ENCODE data around the gene PKP1. TPM values are rescaled to one million over a fixed set of nuclear protein-coding genes. Genes with fewer than 3 reads are reported as not detected.

The PKP1 gene
- total RNA-seq, 4 donors from 2014 or later, result 0.18 to 0.62 TPM; not detected in 2

DNA sequence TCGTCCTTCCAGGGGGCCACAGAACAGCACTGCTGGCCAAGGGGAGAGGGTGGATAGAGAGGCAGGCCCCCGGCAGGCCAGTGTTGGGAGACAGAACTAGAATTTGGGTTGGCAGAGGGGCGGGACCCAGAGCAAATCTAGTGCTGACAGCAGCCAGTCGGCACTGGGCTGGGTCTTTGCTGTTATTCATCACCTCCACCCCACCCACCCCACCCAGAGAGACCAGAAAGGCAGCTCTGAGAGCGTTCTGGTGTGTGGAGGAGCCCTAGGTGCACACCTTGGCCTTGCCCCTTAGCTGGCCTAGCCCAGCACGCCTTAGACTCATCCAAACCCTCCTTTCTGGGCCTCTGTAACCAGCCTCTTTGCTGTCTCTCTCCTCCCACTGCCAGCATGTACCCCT lies 6.4 kb upstream of the PKP1 start:
- no peaks in the 10 kb centered on the region for H3K27me3 ChIP-seq
- no peaks in the 10 kb centered on the region for H3K9me3 ChIP-seq
- H3K4me3 ChIP-seq, result no peak overlapping the region
- TF ChIP-seq POLR2A (IDR thresholded peaks at IDR 0.05), result no peak
- no peak for TF ChIP-seq CTCF (IDR thresholded peaks at IDR 0.05)
- DNase-seq, result no peak
- H3K4me1 ChIP-seq, result no peaks in the 10 kb centered on the region
- H3K36me3 ChIP-seq, result no peaks in the 10 kb centered on the region
- intact Hi-C loops (cut with DNase I; ENCODE audit: low total_unique reads), result no loop called here
- H3K27ac ChIP-seq, result no peak overlapping the region

- Histone ChIP-seq H3K36me3 (no peaks in the 10 kb centered on the region), H3K4me3 (no peak overlapping the region), H3K27me3 (no peaks in the 10 kb centered on the region), H3K9me3 (no peaks in the 10 kb centered on the region), H3K4me1 (no peaks in the 10 kb centered on the region), H3K27ac (no peak overlapping the region)
- no peak for DNase-seq
- no peak for TF ChIP-seq POLR2A (IDR thresholded peaks at IDR 0.05)
- TF ChIP-seq CTCF (IDR thresholded peaks at IDR 0.05), result no peak
- intact Hi-C loops (cut with DNase I; ENCODE audit: low total_unique reads), result no loop called here
Observed at GRCh38 chr1:201277441-201277840, 5.9 kb upstream of the PKP1 start.

DNA sequence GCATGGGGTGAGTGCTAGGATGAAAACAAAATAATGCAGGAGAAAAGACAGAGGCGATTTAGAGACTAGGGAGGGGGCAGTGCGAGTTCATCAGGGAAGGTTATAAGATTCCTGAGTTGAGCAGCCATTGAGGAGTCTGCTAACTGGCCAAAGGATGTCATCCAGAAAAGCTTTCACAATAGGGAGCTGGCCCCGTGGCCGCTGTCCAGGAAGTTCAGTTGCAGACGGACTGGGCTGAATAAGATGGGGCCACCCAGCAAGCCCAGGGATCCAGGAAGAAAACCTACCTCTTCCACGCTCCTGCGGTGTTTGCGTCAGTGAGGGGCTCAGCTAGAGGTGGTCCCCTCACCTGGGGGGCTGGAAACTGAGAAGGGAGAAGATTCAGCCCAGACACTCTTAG lies 4.0 kb upstream of the PKP1 start:
- intact Hi-C loops (cut with DNase I; ENCODE audit: low total_unique reads), result no loop called here
- H3K4me1 ChIP-seq, result no peaks in the 10 kb centered on the region
- no peaks in the 10 kb centered on the region for H3K36me3 ChIP-seq
- no peak overlapping the region for H3K27ac ChIP-seq
- H3K9me3 ChIP-seq, result no peaks in the 10 kb centered on the region
- TF ChIP-seq CTCF (IDR thresholded peaks at IDR 0.05) (no peak), POLR2A (IDR thresholded peaks at IDR 0.05) (no peak)
- no peaks in the 10 kb centered on the region for H3K27me3 ChIP-seq
- DNase-seq, result no peak
- H3K4me3 ChIP-seq, result no peak overlapping the region

DNA sequence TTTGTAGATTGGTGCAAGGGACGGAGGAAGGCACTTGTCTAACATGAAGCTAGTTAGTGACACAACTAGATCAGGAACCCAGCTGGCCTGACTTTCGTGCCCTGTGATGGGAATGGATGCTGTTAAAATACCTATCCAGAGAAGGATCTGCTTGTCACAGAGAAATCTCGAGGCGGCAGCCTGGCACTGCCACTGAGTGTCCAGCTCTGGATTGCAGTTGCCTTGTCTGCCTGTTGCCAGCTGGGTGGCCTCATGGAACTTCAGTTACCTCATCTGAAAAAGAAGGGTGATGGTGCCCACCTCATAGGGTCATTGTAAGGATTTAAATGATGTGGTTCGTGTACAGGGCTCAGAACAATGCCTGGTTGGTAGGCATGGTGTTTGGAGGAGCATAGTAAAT lies 2.4 kb upstream of the PKP1 start:
- H3K27me3 ChIP-seq, result no peaks in the 10 kb centered on the region
- H3K36me3 ChIP-seq, result no peaks in the 10 kb centered on the region
- TF ChIP-seq CTCF (IDR thresholded peaks at IDR 0.05) (no peak), POLR2A (IDR thresholded peaks at IDR 0.05) (no peak)
- no peaks in the 10 kb centered on the region for H3K4me1 ChIP-seq
- H3K4me3 ChIP-seq, result no peak overlapping the region
- no peak overlapping the region for H3K27ac ChIP-seq
- H3K9me3 ChIP-seq, result no peaks in the 10 kb centered on the region
- DNase-seq, result no peak
- intact Hi-C loops (cut with DNase I; ENCODE audit: low total_unique reads), result no loop called here

DNA sequence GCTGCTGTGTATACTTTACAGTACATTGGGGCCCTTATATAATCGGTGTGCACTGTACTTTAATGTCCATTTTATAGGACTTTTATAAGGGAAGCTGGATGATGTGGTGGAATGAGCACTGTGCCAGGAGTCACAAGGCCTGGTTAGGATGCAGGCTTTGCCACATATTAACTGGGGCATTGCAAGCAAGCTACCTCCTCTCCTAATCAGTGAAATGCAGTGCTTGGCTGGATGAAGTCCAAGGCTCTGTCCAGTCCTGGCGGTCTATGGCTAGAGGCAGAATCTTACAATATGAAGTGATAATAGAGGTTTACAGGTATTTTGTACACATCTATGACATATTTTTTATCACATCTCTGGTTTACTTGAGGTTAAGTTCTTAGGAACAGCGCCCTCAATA lies 1.7 kb upstream of the PKP1 start:
- H3K4me1 ChIP-seq, result no peaks in the 10 kb centered on the region
- H3K36me3 ChIP-seq, result no peaks in the 10 kb centered on the region
- no peak overlapping the region for H3K27ac ChIP-seq
- no peak overlapping the region for H3K4me3 ChIP-seq
- intact Hi-C loops (cut with DNase I; ENCODE audit: low total_unique reads), result no loop called here
- TF ChIP-seq CTCF (IDR thresholded peaks at IDR 0.05), result no peak
- TF ChIP-seq POLR2A (IDR thresholded peaks at IDR 0.05), result no peak
- DNase-seq, result no peak
- H3K27me3 ChIP-seq, result no peaks in the 10 kb centered on the region
- H3K9me3 ChIP-seq, result no peaks in the 10 kb centered on the region
